Peyer's patch (tissue), 4 donors: ENCODE measurements around the gene CT45A5.
"Not testable (repeated sequence)": the region's sequence is repeated elsewhere in the genome, so short reads cannot be mapped to it uniquely, and the experiment has no call there.

ENCODE experiments used
- POLR2A ChIP-seq, 2 donors: fragments of 450-650 bp; IDR thresholded peaks; one replicate each; pipeline ENCODE4 v1.5.1; 2017; ENCODE audit warnings: antibody characterized with exemption in 2 of 2, mild to moderate bottlenecking in 2 of 2, moderate library complexity in 2 of 2
- TF ChIP-seq, protein P1 (sequence below), 6 experiments: fragments of 450-650 bp in 4 of 6; fragments of 200-600 bp in 2 of 6; sonication (generic) in 1 of 6; IDR thresholded peaks; one replicate each; pipeline ENCODE4 v1.5.1; 2017 to 2019; ENCODE audit warnings: antibody characterized with exemption in 6 of 6, mild to moderate bottlenecking in 3 of 6, moderate library complexity in 1 of 6

DNA sequence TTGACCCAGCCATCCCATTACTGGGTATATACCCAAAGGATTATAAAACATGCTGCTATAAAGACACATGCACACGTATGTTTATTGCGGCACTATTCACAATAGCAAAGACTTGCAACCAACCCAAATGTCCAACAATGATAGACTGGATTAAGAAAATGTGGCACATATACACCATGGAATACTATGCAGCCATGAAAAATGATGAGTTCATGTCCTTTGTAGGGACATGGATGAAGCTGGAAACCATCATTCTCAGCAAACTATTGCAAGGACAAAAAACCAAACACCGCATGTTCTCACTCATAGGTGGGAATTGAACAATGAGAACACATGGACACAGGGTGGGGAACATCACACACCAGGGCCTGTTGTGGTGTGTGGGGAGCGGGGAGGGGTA is 40.6 kb downstream of the CT45A5 start:
- TF ChIP-seq POLR2A (IDR thresholded peaks at IDR 0.05): not testable (repeated sequence)
- TF ChIP-seq, protein P1, sequence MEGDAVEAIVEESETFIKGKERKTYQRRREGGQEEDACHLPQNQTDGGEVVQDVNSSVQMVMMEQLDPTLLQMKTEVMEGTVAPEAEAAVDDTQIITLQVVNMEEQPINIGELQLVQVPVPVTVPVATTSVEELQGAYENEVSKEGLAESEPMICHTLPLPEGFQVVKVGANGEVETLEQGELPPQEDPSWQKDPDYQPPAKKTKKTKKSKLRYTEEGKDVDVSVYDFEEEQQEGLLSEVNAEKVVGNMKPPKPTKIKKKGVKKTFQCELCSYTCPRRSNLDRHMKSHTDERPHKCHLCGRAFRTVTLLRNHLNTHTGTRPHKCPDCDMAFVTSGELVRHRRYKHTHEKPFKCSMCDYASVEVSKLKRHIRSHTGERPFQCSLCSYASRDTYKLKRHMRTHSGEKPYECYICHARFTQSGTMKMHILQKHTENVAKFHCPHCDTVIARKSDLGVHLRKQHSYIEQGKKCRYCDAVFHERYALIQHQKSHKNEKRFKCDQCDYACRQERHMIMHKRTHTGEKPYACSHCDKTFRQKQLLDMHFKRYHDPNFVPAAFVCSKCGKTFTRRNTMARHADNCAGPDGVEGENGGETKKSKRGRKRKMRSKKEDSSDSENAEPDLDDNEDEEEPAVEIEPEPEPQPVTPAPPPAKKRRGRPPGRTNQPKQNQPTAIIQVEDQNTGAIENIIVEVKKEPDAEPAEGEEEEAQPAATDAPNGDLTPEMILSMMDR (IDR thresholded peaks at IDR 0.05): not testable (repeated sequence)
